GM12873 (cell line): Measurements from ENCODE around the gene PDE4D.

Experiments
- TF ChIP-seq, protein P1 (sequence below): IDR thresholded peaks from 2 replicates; pipeline ENCODE4 v1.5.1; 2012; ENCODE audit warnings: low read depth, mild to moderate bottlenecking, moderate library complexity, low read length, control low read depth; ENCODE audit not compliant: insufficient read depth; ENCODE audit errors: missing control alignments

PDE4D gene

DNA sequence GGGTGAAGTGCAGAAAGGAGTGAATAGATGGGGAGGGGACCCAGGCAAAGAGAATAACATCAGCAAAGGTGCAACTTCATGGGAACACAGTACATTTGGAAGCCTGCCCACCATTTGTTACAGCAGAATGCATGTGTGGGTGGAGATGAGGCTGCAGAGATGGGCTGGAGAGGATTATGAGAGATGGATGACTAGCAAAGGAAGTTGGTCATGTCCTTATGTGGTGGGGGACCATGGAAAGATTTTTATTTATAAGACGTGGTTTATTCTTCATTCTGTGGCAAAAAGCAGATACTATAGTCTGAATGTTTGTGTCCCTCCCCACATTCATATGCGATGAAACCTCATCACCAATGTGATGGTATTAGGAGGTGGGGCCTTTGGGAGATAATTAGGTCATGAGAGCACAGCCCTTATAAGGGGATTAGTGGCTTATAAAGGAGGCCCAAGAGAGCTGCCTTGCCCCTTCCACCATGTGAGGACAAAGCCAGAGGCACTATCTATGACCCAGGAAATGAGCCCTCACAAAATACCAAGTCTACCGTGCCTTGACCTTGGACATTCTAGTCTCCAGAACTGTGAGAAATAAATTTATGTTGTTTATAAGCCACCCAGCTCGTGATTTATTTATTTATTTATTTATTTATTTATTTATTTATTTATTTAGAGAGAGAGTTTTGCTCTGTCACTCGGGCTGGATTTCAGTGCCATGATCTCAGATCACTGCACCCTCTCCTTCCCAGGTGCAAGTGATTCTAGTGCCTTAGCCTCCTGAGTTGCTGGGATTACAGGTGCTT lies 827.0 kb downstream of the PDE4D start:
- TF ChIP-seq, protein P1, sequence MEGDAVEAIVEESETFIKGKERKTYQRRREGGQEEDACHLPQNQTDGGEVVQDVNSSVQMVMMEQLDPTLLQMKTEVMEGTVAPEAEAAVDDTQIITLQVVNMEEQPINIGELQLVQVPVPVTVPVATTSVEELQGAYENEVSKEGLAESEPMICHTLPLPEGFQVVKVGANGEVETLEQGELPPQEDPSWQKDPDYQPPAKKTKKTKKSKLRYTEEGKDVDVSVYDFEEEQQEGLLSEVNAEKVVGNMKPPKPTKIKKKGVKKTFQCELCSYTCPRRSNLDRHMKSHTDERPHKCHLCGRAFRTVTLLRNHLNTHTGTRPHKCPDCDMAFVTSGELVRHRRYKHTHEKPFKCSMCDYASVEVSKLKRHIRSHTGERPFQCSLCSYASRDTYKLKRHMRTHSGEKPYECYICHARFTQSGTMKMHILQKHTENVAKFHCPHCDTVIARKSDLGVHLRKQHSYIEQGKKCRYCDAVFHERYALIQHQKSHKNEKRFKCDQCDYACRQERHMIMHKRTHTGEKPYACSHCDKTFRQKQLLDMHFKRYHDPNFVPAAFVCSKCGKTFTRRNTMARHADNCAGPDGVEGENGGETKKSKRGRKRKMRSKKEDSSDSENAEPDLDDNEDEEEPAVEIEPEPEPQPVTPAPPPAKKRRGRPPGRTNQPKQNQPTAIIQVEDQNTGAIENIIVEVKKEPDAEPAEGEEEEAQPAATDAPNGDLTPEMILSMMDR: no peak

DNA sequence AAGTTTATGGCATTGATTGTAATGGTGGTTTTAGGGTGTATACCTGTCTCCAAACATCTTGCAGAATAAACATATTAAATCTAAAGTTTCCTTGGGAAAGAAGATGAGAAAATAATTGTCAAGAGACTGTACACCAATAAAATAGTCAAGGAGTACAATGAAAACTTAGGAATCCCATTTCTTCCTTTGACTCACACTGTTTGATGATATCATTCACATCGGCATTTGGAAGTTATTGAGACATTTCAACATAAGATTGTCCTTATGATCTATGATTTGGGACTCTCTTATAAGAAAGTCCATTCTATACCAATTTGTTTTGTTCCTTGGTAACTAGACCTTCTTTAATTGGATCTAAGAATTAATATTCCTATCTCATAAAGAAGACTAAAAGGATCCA lies 828.0 kb downstream of the PDE4D start:
- TF ChIP-seq, protein P1: no peak

DNA sequence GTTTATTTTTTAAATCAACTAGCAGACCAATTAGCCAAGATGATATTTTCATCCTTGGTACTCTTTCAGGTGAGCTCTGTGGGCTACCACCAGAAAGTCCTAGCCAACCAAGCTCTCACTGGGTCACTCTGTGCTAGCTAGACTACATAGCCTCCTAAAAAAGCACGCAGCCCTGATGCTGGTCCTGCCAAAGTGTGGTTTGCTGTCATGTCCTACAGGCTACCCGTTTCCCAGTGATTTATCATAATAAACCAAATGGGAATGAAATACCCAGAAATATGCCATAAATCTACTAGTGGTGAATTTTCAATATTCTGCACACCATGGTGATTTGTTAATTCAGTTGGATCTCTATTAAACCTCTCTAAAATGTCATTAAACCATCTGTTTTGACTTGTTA lies 829.2 kb downstream of the PDE4D start:
- TF ChIP-seq, protein P1: no peak

- TF ChIP-seq, protein P1: no peak
Observed at GRCh38 chr5:59062986-59063683, 830.4 kb downstream of the PDE4D start.

- TF ChIP-seq, protein P1: no peak
Observed at GRCh38 chr5:59061377-59061776, 832.1 kb downstream of the PDE4D start.

DNA sequence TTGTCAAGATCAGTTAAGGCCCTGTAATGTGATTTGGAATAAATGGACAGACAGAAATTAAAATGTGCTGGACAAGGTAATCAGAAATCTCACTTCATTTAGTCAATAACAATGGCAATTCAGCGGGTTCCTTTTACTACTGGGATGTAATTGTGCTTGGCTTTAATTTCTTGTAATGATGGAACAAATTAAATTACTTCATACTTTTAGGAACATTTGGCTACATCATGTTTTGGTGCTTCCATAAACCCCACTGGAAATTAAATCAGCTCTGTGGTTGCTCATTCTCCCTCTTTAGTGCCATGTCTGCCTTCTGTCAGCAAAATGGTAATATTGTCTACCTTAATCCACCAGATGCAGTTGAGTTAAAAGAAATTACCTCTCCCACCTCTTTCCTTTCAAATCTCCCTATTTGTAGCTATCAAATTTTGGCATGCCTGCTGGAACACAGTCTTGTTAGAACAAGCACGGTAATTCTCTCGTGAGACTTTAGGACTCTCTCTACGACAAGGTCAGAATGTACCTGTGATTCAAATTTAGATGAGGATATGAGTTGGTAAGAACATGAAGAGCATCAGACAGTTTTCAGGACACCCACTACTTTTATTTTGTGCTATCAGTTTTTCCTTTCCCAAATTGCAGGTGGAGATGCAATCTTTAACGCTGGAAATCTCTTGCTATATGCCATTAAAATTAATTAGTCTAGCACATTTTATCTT lies 834.4 kb downstream of the PDE4D start:
- TF ChIP-seq, protein P1: no peak

DNA sequence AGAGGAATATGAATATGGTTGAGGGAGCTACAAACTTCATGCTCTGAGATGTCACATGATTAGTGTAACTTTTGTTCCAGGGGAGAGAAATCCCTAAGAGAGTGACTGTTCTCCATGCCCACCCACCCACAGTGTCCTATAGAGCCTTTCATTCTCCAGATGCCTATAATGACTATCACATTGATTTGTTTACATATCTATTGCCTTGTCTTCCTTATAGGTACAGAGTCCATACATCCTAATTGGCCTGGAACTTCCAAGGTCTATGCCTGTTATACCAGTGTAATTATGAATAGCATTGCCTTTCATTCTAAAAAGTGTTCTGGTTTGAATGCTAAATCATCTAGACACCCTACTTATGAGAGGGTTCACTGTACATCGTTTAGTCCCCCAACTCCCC lies 835.3 kb downstream of the PDE4D start:
- TF ChIP-seq, protein P1: no peak
